OCI-M2 (cell line): ENCODE data around the gene OR56A3.
"Not testable (repeated sequence)": the region's sequence is repeated elsewhere in the genome, so short reads cannot be mapped to it uniquely, and the experiment has no call there.

Experiments used
- DNase-seq: peaks from one replicate; lab custom pipeline; 2025; ENCODE audit not compliant: unreplicated experiment; lab: John Stamatoyannopoulos, UW

Gene OR56A3, protein sequence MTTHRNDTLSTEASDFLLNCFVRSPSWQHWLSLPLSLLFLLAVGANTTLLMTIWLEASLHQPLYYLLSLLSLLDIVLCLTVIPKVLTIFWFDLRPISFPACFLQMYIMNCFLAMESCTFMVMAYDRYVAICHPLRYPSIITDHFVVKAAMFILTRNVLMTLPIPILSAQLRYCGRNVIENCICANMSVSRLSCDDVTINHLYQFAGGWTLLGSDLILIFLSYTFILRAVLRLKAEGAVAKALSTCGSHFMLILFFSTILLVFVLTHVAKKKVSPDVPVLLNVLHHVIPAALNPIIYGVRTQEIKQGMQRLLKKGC

GRCh38 chr11:5941951-5942350 lies at the start of gene OR56A3:
Gene OR56A3 (plus strand): TSS chr11:5942251. CDS start chr11:5947347, 5,096 bp downstream.
- DNase-seq, result no peak

DNA sequence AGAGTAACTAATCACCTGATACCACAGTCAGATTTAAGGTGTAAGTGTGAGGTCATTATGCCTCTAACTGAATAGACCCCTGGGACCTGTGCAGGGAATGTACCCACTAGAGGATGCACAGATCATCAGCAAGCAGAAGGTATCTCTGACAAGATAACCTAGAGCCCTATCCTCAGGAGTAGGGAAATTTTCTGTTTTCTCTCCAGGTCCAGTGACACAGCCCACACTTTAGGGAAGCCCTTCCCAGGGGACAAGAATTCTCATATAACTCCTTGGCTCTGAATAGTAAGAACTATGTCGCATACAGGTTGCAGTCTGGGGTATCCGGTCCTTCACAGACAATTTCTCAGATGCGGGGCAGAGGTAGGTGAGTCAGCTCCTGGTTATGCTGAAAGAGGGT lies 49.1 kb upstream of the OR56A3 start, which contains the start of gene OR52E5:
Gene OR52E5 (plus strand): TSS at position 301 of the 400 bp plus-strand sequence. CDS start 7,569 bp downstream, outside the sequence.
- DNase-seq, result no peak

DNA sequence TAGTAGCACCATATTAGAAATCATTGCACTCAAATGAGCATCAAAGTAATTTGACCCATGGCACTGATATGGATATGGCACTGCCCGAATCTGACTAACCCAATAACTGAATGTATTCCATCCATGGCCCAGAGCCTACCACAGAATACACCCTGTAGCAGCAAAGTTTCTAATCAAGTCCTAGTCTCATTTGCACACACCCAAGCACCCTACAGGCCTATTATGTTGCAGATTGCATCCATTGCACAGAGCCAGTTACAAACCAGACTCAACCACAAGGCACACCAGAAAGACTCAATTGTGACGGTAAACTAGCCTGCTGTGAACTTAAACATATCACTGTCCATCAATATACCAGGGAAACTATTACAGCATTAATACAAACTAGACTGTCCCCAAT lies 42.5 kb upstream of the OR56A3 start:
- DNase-seq, result no peak

DNA sequence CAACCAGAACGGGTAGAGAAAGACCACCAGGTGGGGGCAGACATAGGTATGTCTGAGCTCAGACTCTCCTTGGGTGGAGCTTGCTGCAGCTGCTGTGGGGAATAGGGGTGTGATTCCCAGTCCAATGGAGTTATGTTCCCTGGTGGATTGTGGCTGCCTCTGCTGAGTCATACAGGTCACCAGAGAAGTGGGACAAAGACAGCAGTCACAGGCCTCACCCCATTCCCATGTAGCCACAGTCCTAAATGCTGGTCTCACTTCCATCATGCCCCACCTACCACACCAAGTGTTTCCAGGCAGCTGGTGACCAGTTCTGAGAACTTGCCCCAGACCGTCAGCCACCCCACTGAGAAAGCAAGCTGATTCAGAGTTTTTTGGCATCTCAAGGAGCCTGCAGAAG lies 31.5 kb upstream of the OR56A3 start:
- DNase-seq, result no peak

DNA sequence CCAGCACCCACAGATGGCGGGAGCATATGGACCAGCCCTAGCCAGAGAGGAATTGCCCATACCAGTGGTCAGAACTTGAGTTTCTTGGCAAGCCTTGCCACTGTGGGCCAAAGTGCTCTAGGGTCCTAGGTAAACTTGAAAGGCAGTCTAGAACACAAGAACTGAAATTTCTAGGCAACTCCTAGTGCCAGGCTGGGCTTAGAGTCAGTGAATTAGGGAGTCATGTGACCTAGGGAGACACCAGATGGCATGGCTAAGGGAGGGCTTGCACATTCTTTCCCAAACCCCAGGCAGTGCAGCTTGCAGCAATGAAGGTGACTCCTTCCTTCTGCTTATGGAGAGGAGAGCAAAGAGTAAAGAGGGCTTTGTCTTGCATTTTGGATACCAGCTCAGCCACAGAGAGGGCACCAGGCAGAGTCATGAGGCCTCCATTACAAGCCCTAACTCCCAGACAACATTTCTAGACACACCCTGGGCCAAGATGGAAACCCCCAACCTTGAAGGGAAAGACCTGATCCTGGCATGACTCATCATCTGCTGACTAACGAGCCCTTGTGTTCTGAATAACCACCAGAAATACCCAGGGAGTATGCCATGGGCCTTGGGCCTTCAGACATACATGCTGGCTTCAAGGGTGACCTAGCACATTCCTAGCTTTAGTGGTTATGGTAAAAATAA lies 19.2 kb upstream of the OR56A3 start:
- no peak for DNase-seq

- no peak for DNase-seq
Measured at GRCh38 chr11:5923427-5923776, 18.6 kb upstream of the OR56A3 start.

- no peak for DNase-seq
Measured at GRCh38 chr11:5923794-5924193, 18.3 kb upstream of the OR56A3 start.

DNA sequence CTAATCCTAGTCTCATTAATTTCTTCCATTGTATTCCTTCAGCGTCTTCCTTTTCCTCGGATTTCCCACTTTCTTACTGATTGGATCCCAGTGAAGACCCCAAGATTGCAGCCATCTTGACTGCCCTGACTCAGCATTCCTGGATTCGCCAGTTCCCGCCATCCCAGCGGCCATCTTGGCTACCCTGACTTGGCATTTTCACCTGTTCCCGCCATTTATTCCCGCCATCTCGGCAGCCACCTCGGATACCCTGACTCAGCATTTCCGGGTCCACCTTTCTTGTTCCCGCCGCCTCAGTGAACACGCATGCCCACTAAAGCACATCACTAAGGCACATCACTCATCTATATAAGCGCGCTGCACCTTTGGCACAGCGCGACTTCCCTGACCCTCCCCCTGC lies 13.8 kb upstream of the OR56A3 start:
- no peak for DNase-seq

DNA sequence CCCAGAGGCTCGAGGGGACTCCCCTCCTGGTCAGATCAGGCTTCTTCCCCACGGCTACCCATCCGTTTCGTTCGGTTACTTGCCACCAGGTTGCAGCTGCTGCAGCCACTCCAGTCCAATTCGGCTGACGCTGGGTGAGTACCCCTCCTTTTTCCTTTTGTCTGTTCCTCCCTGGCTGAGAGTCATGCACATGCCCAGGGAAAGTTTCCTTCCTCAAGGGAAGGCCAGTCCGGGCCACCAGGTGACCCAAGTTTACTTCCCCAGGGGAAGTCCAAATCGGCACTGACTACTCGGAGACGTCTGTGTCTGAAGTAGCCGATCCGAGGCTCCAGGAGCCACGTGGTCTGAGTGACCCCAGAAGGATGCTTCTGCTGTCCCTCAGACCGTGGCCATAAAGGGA lies 13.2 kb upstream of the OR56A3 start:
- DNase-seq, result no peak

- no peak for DNase-seq
Measured at GRCh38 chr11:5929571-5930368, 12.3 kb upstream of the OR56A3 start.

GRCh38 chr11:5930614-5931013 lies 11.4 kb upstream of the OR56A3 start:
- no peak for DNase-seq

DNA sequence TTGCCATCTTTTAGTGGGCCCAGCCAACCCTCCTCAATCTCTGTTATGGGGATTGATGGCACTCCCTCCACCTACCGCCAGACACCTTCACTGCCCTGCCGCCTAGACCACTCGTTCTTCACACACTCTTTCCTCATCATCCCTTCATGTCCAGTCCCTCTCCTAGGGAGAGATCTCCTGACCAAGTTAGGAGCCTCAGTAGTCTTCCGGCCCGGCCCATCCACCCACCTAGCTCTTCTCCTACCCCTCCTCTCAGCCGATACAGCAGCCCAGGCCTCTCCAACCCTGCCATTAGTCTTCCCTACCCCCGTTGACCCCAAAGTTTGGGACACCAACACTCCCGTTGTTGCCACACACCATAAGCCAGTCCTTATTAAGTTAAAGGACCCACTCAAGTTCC lies 11.0 kb upstream of the OR56A3 start:
- no peak for DNase-seq

DNA sequence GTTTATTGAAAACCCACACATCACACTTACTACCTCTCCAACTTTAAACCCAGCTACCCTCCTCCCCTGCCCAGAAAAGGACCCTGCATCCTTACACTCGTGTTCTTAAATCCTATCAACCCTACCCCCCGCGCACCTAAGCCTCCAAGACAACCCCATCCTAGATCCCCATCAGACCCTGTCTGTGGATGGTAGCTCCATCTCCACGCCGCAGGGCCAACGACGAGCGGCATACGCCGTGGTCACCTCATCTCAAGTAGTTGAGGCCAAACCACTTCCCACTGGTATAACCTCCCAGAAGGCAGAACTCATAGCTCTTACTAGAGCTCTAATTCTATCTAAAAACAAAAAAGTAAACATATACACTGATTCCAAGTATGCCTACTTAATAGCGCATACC lies 9.4 kb upstream of the OR56A3 start:
- no peak for DNase-seq

- DNase-seq, result no peak
Measured at GRCh38 chr11:5933116-5933515, 8.9 kb upstream of the OR56A3 start.

DNA sequence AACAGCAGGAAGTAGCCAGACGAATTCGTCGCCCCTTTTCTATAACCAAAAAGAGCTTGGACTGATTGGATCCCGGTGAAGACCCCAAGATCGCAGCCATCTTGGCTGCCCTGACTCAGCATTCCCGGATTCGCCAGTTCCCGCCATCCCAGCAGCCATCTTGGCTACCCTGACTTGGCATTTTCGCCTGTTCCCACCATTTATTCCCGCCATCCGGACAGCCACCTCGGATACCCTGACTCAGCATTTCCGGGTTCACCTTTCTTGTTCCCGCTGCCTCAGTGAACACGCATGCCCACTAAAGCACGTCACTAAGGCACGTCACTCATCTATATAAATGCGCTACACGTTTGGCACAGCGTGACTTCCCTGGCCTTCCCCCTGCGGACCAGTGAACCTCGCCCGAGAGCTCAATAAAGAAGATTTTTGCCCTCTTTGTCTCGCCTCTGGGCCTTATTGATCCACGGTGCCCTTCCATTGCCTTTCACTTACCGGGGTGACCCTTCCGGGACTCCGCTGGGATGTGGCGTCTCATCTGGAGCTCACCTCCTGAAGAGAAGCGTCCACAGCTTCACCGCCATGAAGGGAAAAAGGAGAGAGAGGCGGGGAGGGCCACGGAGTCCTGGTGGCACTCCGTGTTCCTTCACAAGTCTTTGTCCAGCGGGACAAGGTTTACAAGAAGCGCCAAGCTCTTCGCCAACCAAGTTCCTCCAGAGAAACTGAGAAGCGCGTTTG lies 4.0 kb upstream of the OR56A3 start:
- DNase-seq, result no peak

DNA sequence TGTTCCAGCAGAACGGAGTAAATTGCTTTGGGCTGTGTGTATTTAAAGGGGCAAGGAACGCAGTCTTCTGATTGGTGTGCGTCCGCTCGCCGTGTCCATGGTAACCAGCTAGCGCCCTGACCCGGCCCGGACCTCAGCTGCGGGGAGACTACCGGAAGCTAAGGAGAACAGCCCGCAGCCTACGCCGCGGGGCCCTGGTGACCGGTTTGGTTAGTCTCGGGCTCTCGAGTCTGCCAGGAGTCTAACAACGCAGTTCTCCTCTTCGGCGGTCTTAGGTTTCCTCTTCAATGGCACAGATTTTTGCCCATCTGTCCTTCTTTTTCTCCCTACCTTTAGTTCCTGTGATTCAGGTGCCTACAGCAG lies 3.5 kb upstream of the OR56A3 start:
- no peak for DNase-seq

DNA sequence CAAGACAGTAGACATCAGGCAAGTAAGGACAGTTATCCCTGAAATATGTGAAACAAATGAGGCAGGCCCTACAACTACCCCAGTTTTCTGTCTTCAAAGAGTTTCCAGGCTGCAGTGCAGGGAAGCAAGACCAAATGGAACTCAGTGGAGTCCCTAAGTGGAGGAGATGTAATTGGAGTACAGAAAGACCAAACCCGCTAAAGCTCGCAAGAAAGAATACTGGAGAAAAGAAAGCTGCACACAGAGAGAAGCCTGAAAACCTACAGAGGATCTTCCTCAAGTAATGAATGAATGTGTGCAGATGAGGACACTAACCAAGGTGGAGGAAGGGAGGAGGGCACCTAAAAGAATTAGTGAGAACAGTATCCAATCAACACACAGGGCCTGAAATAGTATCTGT lies 1.3 kb upstream of the OR56A3 start:
- DNase-seq, result no peak

DNA sequence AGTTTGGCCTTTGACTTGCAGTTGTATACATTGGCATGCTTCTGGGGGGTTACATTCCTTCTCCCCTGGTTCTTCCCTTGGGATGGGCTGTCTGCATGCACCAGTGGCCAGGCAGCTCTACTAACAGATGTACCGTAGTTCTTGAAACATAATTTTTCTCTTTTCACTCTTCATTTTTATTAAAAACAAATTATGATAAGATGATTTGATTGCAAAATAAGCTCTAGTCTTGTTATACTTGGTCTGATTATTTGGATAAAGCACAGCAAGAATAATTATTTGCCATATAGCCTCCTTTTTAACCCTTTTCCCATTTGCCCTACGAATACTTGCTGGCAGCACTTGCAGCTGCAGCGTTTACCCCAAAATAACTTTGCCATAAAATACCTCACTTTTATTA lies 13.5 kb downstream of the OR56A3 start:
- DNase-seq, result no peak

DNA sequence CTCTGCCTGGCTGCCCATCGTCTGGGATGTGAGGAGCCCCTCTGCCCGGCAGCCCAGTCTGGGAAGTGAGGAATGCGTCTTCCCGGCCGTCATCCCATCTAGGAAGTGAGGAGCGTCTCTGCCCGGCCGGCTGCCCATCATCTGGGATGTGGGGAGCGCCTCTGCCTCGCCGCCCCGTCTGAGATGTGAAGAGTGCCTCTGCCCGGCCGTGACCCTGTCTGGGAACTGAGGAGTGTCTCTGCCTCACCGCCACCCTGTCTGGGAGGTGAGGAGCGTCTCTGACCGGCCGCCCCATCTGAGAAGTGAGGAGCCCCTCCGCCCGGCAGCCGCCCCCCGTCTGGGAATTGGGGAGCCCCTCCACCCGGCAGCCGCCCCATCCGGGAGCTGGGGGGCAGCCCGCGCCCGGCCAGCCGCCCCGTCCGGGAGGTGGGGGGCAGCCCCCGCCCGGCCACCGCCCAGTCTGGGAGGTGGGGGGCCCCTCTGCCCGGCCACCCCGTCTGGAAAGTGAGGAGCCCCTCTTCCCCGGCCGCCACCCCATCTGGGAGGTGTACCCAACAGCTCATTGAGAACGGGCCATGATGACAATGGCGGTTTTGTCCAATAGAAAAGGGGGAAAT lies 18.8 kb downstream of the OR56A3 start:
- DNase-seq, result not testable (repeated sequence)

DNA sequence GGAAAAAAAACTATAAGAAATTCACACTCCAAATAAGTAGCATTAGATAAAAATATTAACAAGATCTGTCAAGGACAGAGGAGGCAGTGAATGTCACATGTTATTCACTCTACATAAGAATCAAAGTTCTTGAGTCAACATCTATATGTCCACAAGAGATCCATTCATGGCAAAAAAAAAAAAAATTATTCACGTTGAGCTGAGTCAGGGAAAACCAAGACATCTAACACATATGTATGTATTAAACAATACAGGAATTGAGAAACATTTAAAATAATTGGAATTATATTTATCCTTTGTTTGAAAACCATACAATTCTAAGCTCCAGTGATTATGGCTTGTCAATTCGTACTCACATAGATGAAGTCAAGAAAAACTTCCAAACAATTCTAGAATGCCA lies 24.9 kb downstream of the OR56A3 start:
- no peak for DNase-seq

GRCh38 chr11:5967708-5968107 lies 25.7 kb downstream of the OR56A3 start:
- DNase-seq, result no peak
